K562 (cell line): Measurements from ENCODE around the gene NFKBIB. TPM values are rescaled to one million over a fixed set of nuclear protein-coding genes. Genes with fewer than 3 reads are reported as not detected.

Source experiments
- ELF2 ChIP-seq: fragments of 250-450 bp; sonication (Bioruptor Pico); IDR thresholded peaks from 2 replicates; pipeline ENCODE4 v1.5.0; 2021; ENCODE audit warnings: mild to moderate bottlenecking
- JUN ChIP-seq, 2 experiments: sonication (generic) in 1 of 2; formaldehyde crosslinking in 1 of 2; IDR thresholded peaks; 2 replicates each; pipeline versions ENCODE4 v1.6.1 to v1.8.0; 2012 to 2022; ENCODE audit warnings: borderline replicate concordance in 2 of 2, mild to moderate bottlenecking in 2 of 2, improper control_type of control experiment in 1 of 2, low read depth in 1 of 2, low read length in 1 of 2, missing genetic modification reagents in 1 of 2
- JUND ChIP-seq, 2 experiments: IDR thresholded peaks; 2 replicates in 1 of 2; 3 replicates in 1 of 2; pipeline ENCODE4 v1.6.1; 2011; ENCODE audit warnings: borderline replicate concordance in 2 of 2, low read depth in 2 of 2, low read length in 2 of 2, improper control_type of control experiment in 1 of 2, missing biosample characterization in 1 of 2, missing genetic modification characterization in 1 of 2, missing genetic modification reagents in 1 of 2
- MTA1 ChIP-seq: fragments of 450-650 bp; IDR thresholded peaks from 2 replicates; pipeline ENCODE4 v1.6.1; 2017; ENCODE audit warnings: borderline replicate concordance
- ZBTB1 ChIP-seq: sonication (generic); formaldehyde crosslinking; IDR thresholded peaks from 2 replicates; pipeline ENCODE4 v1.8.1; 2023; ENCODE audit warnings: missing genetic modification reagents, low read depth, mild to moderate bottlenecking, borderline replicate concordance
- ZNF124 ChIP-seq: sonication (generic); formaldehyde crosslinking; IDR thresholded peaks from 2 replicates; pipeline ENCODE4 v1.8.1; 2022; ENCODE audit warnings: missing genetic modification reagents
- ZNF165 ChIP-seq: fragments of 250-450 bp; sonication (Bioruptor Pico); IDR thresholded peaks from 2 replicates; pipeline ENCODE4 v1.4.0; 2020; ENCODE audit warnings: borderline replicate concordance
- ZNF507 ChIP-seq: conservative IDR thresholded peaks from 2 replicates; pipeline ENCODE4 v1.6.1; 2017; ENCODE audit warnings: missing genetic modification characterization, missing compliant biosample characterization
- polyA plus RNA-seq, 8 experiments: library from polyadenylated mRNA; depleted of rRNA in 4 of 8; stranded (reverse) in 5 of 8; unstranded in 3 of 8; fragments of >200 nt; fragmentation: Nextera tagmentation in 2 of 8; fragmentation: Illumina TruSeq in 1 of 8; extraction: Ambion mirVana in 2 of 8; extraction: Trizol in 1 of 8; gene quantifications; 2 replicates each; pipeline versions ENCODE4 v1.2.1 to v1.2.3, GENCODE V29; 2011 to 2014; ENCODE audit warnings: inconsistent platforms in 1 of 8, missing spikeins in 1 of 8
- total RNA-seq, 7 experiments: library from RNA; depleted of rRNA in 6 of 7; stranded (reverse); fragments of >200 nt in 6 of 7; fragmentation: Illumina TruSeq in 2 of 7; extraction: Trizol in 2 of 7; gene quantifications; 2 replicates each; pipeline versions ENCODE4 v1.2.1 to v1.2.3, GENCODE V29; 2011 to 2021; ENCODE audit warnings: low replicate concordance in 1 of 7
- TF ChIP-seq, protein P1 (sequence below), 2 experiments: IDR thresholded peaks in 1 of 2; conservative IDR thresholded peaks in 1 of 2; 2 replicates each; pipeline ENCODE4 v1.6.1; 2016; ENCODE audit warnings: low read depth in 2 of 2, mild to moderate bottlenecking in 1 of 2, missing compliant biosample characterization in 1 of 2, missing genetic modification characterization in 1 of 2, moderate library complexity in 1 of 2
- TF ChIP-seq, protein P2 (sequence below), 2 experiments: fragments of 450-650 bp in 1 of 2; IDR thresholded peaks; 2 replicates each; pipeline ENCODE4 v1.6.1; 2011 to 2017; ENCODE audit warnings: low read depth in 2 of 2, antibody characterized with exemption in 1 of 2, borderline replicate concordance in 1 of 2, low read length in 1 of 2, mild to moderate bottlenecking in 1 of 2, mixed read lengths in 1 of 2; ENCODE audit not compliant: control insufficient read depth in 1 of 2
- TF ChIP-seq, protein P3 (sequence below): sonication (generic); IDR thresholded peaks from 2 replicates; pipeline ENCODE4 v1.6.1; 2016
- TF ChIP-seq, protein P4 (sequence below): sonication (generic); formaldehyde crosslinking; IDR thresholded peaks from 2 replicates; pipeline ENCODE4 v1.4.0; 2020; ENCODE audit warnings: mild to moderate bottlenecking, missing genetic modification reagents

Gene NFKBIB
- total and polyA plus RNA-seq, 9 of the 15 experiments (the other 6 are each of a cell fraction or from before 2014, with no cell fraction given) = 1.5 to 44.9 (median 10.4) TPM

GRCh38 chr19:38862321-38863059 is 37.3 kb upstream of the NFKBIB start (continued):
- TF ChIP-seq ZNF165 (no peak), ELF2 (CRISPR knock-in tag) (peak; percentile 26; the same call in 1 of the 2 replicates), JUND (IDR thresholded peaks at IDR 0.05; ENCODE audit: borderline replicate concordance, low read depth, low read length) (peak; percentile 58; the same call in 1 of the 2 replicates), JUND (tag; IDR thresholded peaks at IDR 0.05; ENCODE audit: borderline replicate concordance, low read depth, low read length) (peak; percentile 71; the same call in 1 of the 3 replicates), ZNF507 (tag) (no peak), ZNF124 (CRISPR knock-in tag) (no peak), MTA1 (peak; percentile 84; the same call in 1 of the 2 replicates), JUN (IDR thresholded peaks at IDR 0.05; ENCODE audit: borderline replicate concordance, low read depth, low read length) (0 out of 2 replicates have a peak, but pooled peaks have one; percentile 42), JUN (CRISPR knock-in tag; IDR thresholded peaks at IDR 0.05; ENCODE audit: borderline replicate concordance) (no peak), ZBTB1 (CRISPR knock-in tag) (no peak)
- TF ChIP-seq, protein P1, sequence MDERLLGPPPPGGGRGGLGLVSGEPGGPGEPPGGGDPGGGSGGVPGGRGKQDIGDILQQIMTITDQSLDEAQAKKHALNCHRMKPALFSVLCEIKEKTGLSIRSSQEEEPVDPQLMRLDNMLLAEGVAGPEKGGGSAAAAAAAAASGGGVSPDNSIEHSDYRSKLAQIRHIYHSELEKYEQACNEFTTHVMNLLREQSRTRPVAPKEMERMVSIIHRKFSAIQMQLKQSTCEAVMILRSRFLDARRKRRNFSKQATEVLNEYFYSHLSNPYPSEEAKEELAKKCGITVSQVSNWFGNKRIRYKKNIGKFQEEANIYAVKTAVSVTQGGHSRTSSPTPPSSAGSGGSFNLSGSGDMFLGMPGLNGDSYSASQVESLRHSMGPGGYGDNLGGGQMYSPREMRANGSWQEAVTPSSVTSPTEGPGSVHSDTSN (CRISPR knock-in tag; IDR thresholded peaks at IDR 0.05; ENCODE audit: low read depth) = peak; percentile 90
- TF ChIP-seq, protein P1 (tag; conservative IDR thresholded peaks at IDR 0.05; ENCODE audit: low read depth) = peak; percentile 100
- TF ChIP-seq, protein P2, sequence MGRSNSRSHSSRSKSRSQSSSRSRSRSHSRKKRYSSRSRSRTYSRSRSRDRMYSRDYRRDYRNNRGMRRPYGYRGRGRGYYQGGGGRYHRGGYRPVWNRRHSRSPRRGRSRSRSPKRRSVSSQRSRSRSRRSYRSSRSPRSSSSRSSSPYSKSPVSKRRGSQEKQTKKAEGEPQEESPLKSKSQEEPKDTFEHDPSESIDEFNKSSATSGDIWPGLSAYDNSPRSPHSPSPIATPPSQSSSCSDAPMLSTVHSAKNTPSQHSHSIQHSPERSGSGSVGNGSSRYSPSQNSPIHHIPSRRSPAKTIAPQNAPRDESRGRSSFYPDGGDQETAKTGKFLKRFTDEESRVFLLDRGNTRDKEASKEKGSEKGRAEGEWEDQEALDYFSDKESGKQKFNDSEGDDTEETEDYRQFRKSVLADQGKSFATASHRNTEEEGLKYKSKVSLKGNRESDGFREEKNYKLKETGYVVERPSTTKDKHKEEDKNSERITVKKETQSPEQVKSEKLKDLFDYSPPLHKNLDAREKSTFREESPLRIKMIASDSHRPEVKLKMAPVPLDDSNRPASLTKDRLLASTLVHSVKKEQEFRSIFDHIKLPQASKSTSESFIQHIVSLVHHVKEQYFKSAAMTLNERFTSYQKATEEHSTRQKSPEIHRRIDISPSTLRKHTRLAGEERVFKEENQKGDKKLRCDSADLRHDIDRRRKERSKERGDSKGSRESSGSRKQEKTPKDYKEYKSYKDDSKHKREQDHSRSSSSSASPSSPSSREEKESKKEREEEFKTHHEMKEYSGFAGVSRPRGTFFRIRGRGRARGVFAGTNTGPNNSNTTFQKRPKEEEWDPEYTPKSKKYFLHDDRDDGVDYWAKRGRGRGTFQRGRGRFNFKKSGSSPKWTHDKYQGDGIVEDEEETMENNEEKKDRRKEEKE (IDR thresholded peaks at IDR 0.05; ENCODE audit: borderline replicate concordance in 1 of 2, control insufficient read depth in 1 of 2, low read depth in 2 of 2, low read length in 1 of 2) = no peak
- TF ChIP-seq, protein P3, sequence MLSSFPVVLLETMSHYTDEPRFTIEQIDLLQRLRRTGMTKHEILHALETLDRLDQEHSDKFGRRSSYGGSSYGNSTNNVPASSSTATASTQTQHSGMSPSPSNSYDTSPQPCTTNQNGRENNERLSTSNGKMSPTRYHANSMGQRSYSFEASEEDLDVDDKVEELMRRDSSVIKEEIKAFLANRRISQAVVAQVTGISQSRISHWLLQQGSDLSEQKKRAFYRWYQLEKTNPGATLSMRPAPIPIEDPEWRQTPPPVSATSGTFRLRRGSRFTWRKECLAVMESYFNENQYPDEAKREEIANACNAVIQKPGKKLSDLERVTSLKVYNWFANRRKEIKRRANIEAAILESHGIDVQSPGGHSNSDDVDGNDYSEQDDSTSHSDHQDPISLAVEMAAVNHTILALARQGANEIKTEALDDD = no peak
- TF ChIP-seq, protein P4, sequence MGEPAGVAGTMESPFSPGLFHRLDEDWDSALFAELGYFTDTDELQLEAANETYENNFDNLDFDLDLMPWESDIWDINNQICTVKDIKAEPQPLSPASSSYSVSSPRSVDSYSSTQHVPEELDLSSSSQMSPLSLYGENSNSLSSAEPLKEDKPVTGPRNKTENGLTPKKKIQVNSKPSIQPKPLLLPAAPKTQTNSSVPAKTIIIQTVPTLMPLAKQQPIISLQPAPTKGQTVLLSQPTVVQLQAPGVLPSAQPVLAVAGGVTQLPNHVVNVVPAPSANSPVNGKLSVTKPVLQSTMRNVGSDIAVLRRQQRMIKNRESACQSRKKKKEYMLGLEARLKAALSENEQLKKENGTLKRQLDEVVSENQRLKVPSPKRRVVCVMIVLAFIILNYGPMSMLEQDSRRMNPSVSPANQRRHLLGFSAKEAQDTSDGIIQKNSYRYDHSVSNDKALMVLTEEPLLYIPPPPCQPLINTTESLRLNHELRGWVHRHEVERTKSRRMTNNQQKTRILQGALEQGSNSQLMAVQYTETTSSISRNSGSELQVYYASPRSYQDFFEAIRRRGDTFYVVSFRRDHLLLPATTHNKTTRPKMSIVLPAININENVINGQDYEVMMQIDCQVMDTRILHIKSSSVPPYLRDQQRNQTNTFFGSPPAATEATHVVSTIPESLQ (CRISPR knock-in tag) = no peak
